HepG2 (cell line): Measurements from ENCODE around the gene PLBD1. TPM values are rescaled to one million over a fixed set of nuclear protein-coding genes. Genes with fewer than 3 reads are reported as not detected.

Source experiments
- ATAC-seq: fragments of 200-7000 bp; cut with Tn5 transposase; 3 replicates; pipeline ENCODE4 v1.9.1; 2020; ENCODE audit warnings: mild to moderate bottlenecking, moderate library complexity
- BruUV-seq: library from RNA; stranded (reverse); fragments of 400-500 nt; replicated peaks from 2 replicates; lab custom pipeline; 2021; lab: Mats Ljungman, UMichigan
- CTCF ChIA-PET: fragments of 300-600 bp; formaldehyde crosslinking; extraction: SDS; loops from one replicate; lab custom pipeline; 2021; ENCODE audit warnings: low total read pairs, inconsistent platforms, low intra/inter-chr PET ratio; lab: Yijun Ruan, JAX
- POLR2A ChIA-PET: fragments of 350-600 bp; sonication (Branson Sonifier 250); formaldehyde crosslinking; loops from one replicate; lab custom pipeline; 2020; ENCODE audit warnings: antibody characterized with exemption, inconsistent platforms; lab: Yijun Ruan, JAX
- DNase-seq: peaks from one replicate; pipeline ENCODE4 v3.0.0-alpha.2; 2015; ENCODE audit warnings: low spot score
- FAIRE-seq: peaks from 3 replicates; lab custom pipeline; 2011; peaks lifted over from hg19 to GRCh38; lab: Jason Lieb, UNC
- H2AFZ ChIP-seq: one replicate; pipeline ENCODE4 v1.6.1; 2011; ENCODE audit warnings: low read length, inconsistent platforms
- H3K27ac ChIP-seq: fragments of 300-600 bp; 3 replicates; pipeline ENCODE4 v1.8.0; 2011; ENCODE audit warnings: mixed run types, mild to moderate bottlenecking, mixed read lengths, low read length, inconsistent platforms; ENCODE audit not compliant: insufficient read depth; ENCODE audit errors: extremely low read length
- H3K27me3 ChIP-seq, 2 experiments: fragments of 200-600 bp in 1 of 2; 2 replicates in 1 of 2; 3 replicates in 1 of 2; pipeline versions ENCODE4 v1.6.0 to v1.8.0; 2011; ENCODE audit warnings: low read length in 2 of 2, mild to moderate bottlenecking in 2 of 2, moderate library complexity in 2 of 2, inconsistent platforms in 1 of 2; ENCODE audit not compliant: insufficient read depth in 2 of 2, control insufficient read depth in 1 of 2
- H3K36me3 ChIP-seq, 2 experiments: fragments of 200-600 bp in 1 of 2; replicated peaks in 1 of 2; 2 replicates in 1 of 2; 3 replicates in 1 of 2; pipeline versions ENCODE4 v1.5.1 to v1.8.0; 2011; ENCODE audit warnings: low read length in 2 of 2, inconsistent platforms in 1 of 2; ENCODE audit not compliant: insufficient read depth in 2 of 2, control insufficient read depth in 1 of 2
- H3K4me1 ChIP-seq: 2 replicates; pipeline ENCODE4 v1.5.1; 2012; ENCODE audit warnings: low read length, inconsistent platforms; ENCODE audit not compliant: insufficient read depth
- H3K4me2 ChIP-seq: 2 replicates; pipeline ENCODE4 v1.6.0; 2011; ENCODE audit warnings: low read depth, low read length, inconsistent platforms
- H3K4me3 ChIP-seq, 3 experiments: fragments of 200-600 bp in 1 of 3; sonication (generic), shearing (Covaris generic) in 1 of 3; replicated peaks in 1 of 3; 2 replicates each; pipeline ENCODE4 v1.5.1; 2011 to 2016; ENCODE audit warnings: low read length in 3 of 3, inconsistent platforms in 2 of 3, low read depth in 2 of 3, mild to moderate bottlenecking in 2 of 3, control low read depth in 1 of 3, mixed read lengths in 1 of 3; ENCODE audit not compliant: insufficient read depth in 1 of 3
- H3K79me2 ChIP-seq: one replicate; pipeline ENCODE4 v1.6.1; 2011; ENCODE audit warnings: low read length, inconsistent platforms; ENCODE audit not compliant: insufficient read depth
- H3K9ac ChIP-seq: 2 replicates; pipeline ENCODE4 v1.6.0; 2011; ENCODE audit warnings: mild to moderate bottlenecking, low read depth, low read length, inconsistent platforms; ENCODE audit not compliant: insufficient read depth
- H3K9me3 ChIP-seq: 2 replicates; pipeline ENCODE4 v1.5.1; 2012; ENCODE audit warnings: mild to moderate bottlenecking, low read length
- H4K20me1 ChIP-seq: 2 replicates; pipeline ENCODE4 v1.6.0; 2011; ENCODE audit warnings: inconsistent platforms, mild to moderate bottlenecking, low read length, moderate library complexity; ENCODE audit not compliant: insufficient read depth
- FIP1L1 ChIP-seq: fragments of 200-400 bp; formaldehyde crosslinking; IDR thresholded peaks from 2 replicates; pipeline ENCODE4 v1.6.1; 2018; ENCODE audit warnings: low read depth, mild to moderate bottlenecking, low read length, moderate library complexity, borderline replicate concordance; ENCODE audit not compliant: insufficient read depth
- JUNB ChIP-seq: sonication (generic); formaldehyde crosslinking; IDR thresholded peaks from 2 replicates; pipeline ENCODE4 v1.8.0; 2022; ENCODE audit warnings: missing genetic modification reagents, mild to moderate bottlenecking, borderline replicate concordance
- MAFF ChIP-seq: IDR thresholded peaks from 2 replicates; pipeline ENCODE4 v1.6.1; 2011; ENCODE audit warnings: low read depth, low read length, improper control_type of control experiment
- MAFK ChIP-seq, 2 experiments: IDR thresholded peaks in 1 of 2; conservative IDR thresholded peaks in 1 of 2; 2 replicates each; pipeline ENCODE4 v1.6.1; 2011; ENCODE audit warnings: improper control_type of control experiment in 2 of 2, low read length in 2 of 2
- RARA ChIP-seq: IDR thresholded peaks from 2 replicates; pipeline ENCODE4 v1.6.1; 2016; ENCODE audit warnings: missing genetic modification reagents, missing compliant biosample characterization
- ZBTB42 ChIP-seq: sonication (generic); formaldehyde crosslinking; IDR thresholded peaks from 2 replicates; pipeline ENCODE4 v1.5.0; 2020; ENCODE audit warnings: mild to moderate bottlenecking, missing genetic modification reagents
- WGBS: methylation state at CpG from one replicate; pipeline ENCODE4 v1.1.6; 2017; ENCODE audit warnings: low lambda C conversion rate; 5-methylcytosine and 5-hydroxymethylcytosine counted together
- in situ Hi-C: cut with HindIII; loops from 2 replicates; pipeline ENCODE4 v1.10.0; 2017; ENCODE audit warnings: low pct_unique_long_range_greater_than_20kb; ENCODE audit not compliant: extremely low pct_ligation_motif_present
- intact Hi-C: fragments of 100-400 bp; cut with micrococcal nuclease; formaldehyde crosslinking; loops from one replicate; pipeline ENCODE4 v1.10.0; 2022; ENCODE audit not compliant: unreplicated experiment
- polyA plus RNA-seq, 8 experiments: library from polyadenylated mRNA; depleted of rRNA in 3 of 8; stranded (reverse) in 7 of 8; unstranded in 1 of 8; fragments of >200 nt; fragmentation: Illumina TruSeq in 4 of 8; extraction: Trizol in 4 of 8; gene quantifications; 2 replicates each; pipeline versions ENCODE4 v1.2.1 to v1.2.3, GENCODE V29; 2011 to 2016; ENCODE audit warnings: low read depth in 4 of 8, missing spikeins in 1 of 8, mixed read lengths in 1 of 8; ENCODE audit not compliant: insufficient read depth in 1 of 8
- total RNA-seq, 5 experiments: library from RNA; depleted of rRNA; stranded (reverse); fragments of >200 nt; fragmentation: Illumina TruSeq; extraction: Trizol; gene quantifications; 2 replicates each; pipeline ENCODE4 v1.2.3, GENCODE V29; 2016; ENCODE audit warnings: low read depth in 1 of 5
- TF ChIP-seq, protein P1 (sequence below): sonication (generic); formaldehyde crosslinking; IDR thresholded peaks from 2 replicates; pipeline ENCODE4 v1.4.0; 2020; ENCODE audit warnings: missing genetic modification reagents, borderline replicate concordance
- TF ChIP-seq, protein P2 (sequence below): sonication (generic); formaldehyde crosslinking; IDR thresholded peaks from 2 replicates; pipeline ENCODE4 v1.4.0; 2020; ENCODE audit warnings: missing genetic modification reagents, borderline replicate concordance

PLBD1 gene
- total and polyA plus RNA-seq, 2 of the 13 experiments (the other 11 are each of a cell fraction or from before 2014, with no cell fraction given): not detected

DNA sequence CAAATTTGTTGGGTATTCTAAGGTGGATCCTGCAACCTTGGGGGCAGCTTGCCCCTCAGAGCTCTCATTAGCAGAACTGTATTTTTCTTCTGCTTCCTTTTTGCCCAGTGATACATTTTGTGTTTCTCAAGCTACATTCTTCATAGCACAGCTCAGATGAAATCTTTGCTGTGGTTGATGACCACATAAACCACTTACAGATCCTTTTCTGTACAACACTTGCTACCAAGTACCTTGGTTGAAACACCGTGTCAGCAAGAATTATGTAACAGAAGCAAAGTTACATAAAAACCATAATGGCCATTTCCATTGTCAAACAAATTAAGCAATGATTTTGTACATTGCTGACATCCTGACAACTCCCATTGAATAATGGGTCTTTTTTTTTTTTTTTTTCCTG is 9.7 kb upstream of the PLBD1 start:
- no peaks in the 10 kb centered on the region for H3K9me3 ChIP-seq
- H2AFZ ChIP-seq: no peak overlapping the region
- WGBS: 50% methylated on average over 1 of the region's 1 CpG
- POLR2A ChIA-PET: no interaction called here
- no peak for DNase-seq
- H3K27me3 ChIP-seq: no peaks in the 10 kb centered on the region
- H3K4me2 ChIP-seq: no peak overlapping the region
- no peak overlapping the region for H3K27ac ChIP-seq
- no peak overlapping the region for H3K4me3 ChIP-seq
- no peaks in the 10 kb centered on the region for H4K20me1 ChIP-seq
- no TSS peak for BruUV-seq
- no peaks in the 10 kb centered on the region for H3K79me2 ChIP-seq
- intact Hi-C loops: no loop called here
- H3K9ac ChIP-seq: no peak overlapping the region
- H3K36me3 ChIP-seq: no peaks in the 10 kb centered on the region
- CTCF ChIA-PET: no interaction called here
- ATAC-seq: no peak
- TF ChIP-seq RARA (CRISPR knock-in tag): no peak
- TF ChIP-seq MAFK (conservative IDR thresholded peaks at IDR 0.05 in 1 of 2, IDR thresholded peaks at IDR 0.05 in 1 of 2; ENCODE audit: low read length in 2 of 2): peak; percentile 45 to 51; a peak in 3 of 4 replicates
- 0 out of 2 replicates have a peak, but pooled peaks have one; percentile 21 for TF ChIP-seq MAFF
- no peaks in the 10 kb centered on the region for H3K4me1 ChIP-seq
- in situ Hi-C loops: no loop called here
- no peak for FAIRE-seq

DNA sequence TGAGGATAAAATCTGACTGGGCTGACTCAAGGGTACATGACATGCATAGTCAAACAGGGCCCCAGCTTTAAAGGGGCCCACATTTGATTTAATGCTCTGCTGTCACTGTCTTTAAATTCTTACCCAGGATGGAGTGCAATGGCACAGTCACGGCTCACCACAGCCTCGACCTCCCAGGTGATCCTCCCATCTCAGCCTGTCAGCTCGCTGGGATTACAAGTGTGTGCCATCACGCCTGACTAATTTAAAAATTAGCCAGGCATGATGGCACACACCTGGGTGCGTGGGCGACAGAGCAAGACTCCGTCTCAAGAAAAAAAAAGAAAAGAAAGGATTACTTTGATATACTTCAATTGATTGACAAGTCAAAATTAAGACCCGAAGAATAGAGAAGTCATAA is 9.2 kb upstream of the PLBD1 start:
- H3K9me3 ChIP-seq: no peaks in the 10 kb centered on the region
- H3K4me1 ChIP-seq: no peaks in the 10 kb centered on the region
- POLR2A ChIA-PET: no interaction called here
- H3K4me3 ChIP-seq: no peak overlapping the region
- H3K9ac ChIP-seq: no peak overlapping the region
- no peak overlapping the region for H2AFZ ChIP-seq
- H3K36me3 ChIP-seq: no peaks in the 10 kb centered on the region
- H4K20me1 ChIP-seq: no peaks in the 10 kb centered on the region
- no TSS peak for BruUV-seq
- WGBS: 3% methylated on average over 8 of the region's 8 CpGs
- CTCF ChIA-PET: no interaction called here
- H3K4me2 ChIP-seq: no peak overlapping the region
- in situ Hi-C loops (no loop called here), intact Hi-C loops (no loop called here)
- H3K27ac ChIP-seq: no peak overlapping the region
- ATAC-seq: no peak
- FAIRE-seq: no peak
- no peaks in the 10 kb centered on the region for H3K27me3 ChIP-seq
- H3K79me2 ChIP-seq: no peaks in the 10 kb centered on the region
- no peak for DNase-seq
- TF ChIP-seq JUNB (CRISPR knock-in tag) (no peak), ZBTB42 (CRISPR knock-in tag) (no peak), FIP1L1 (no peak)
- TF ChIP-seq, protein P1, sequence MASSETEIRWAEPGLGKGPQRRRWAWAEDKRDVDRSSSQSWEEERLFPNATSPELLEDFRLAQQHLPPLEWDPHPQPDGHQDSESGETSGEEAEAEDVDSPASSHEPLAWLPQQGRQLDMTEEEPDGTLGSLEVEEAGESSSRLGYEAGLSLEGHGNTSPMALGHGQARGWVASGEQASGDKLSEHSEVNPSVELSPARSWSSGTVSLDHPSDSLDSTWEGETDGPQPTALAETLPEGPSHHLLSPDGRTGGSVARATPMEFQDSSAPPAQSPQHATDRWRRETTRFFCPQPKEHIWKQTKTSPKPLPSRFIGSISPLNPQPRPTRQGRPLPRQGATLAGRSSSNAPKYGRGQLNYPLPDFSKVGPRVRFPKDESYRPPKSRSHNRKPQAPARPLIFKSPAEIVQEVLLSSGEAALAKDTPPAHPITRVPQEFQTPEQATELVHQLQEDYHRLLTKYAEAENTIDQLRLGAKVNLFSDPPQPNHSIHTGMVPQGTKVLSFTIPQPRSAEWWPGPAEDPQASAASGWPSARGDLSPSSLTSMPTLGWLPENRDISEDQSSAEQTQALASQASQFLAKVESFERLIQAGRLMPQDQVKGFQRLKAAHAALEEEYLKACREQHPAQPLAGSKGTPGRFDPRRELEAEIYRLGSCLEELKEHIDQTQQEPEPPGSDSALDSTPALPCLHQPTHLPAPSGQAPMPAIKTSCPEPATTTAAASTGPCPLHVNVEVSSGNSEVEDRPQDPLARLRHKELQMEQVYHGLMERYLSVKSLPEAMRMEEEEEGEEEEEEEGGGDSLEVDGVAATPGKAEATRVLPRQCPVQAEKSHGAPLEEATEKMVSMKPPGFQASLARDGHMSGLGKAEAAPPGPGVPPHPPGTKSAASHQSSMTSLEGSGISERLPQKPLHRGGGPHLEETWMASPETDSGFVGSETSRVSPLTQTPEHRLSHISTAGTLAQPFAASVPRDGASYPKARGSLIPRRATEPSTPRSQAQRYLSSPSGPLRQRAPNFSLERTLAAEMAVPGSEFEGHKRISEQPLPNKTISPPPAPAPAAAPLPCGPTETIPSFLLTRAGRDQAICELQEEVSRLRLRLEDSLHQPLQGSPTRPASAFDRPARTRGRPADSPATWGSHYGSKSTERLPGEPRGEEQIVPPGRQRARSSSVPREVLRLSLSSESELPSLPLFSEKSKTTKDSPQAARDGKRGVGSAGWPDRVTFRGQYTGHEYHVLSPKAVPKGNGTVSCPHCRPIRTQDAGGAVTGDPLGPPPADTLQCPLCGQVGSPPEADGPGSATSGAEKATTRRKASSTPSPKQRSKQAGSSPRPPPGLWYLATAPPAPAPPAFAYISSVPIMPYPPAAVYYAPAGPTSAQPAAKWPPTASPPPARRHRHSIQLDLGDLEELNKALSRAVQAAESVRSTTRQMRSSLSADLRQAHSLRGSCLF (CRISPR knock-in tag): no peak
- TF ChIP-seq, protein P2, sequence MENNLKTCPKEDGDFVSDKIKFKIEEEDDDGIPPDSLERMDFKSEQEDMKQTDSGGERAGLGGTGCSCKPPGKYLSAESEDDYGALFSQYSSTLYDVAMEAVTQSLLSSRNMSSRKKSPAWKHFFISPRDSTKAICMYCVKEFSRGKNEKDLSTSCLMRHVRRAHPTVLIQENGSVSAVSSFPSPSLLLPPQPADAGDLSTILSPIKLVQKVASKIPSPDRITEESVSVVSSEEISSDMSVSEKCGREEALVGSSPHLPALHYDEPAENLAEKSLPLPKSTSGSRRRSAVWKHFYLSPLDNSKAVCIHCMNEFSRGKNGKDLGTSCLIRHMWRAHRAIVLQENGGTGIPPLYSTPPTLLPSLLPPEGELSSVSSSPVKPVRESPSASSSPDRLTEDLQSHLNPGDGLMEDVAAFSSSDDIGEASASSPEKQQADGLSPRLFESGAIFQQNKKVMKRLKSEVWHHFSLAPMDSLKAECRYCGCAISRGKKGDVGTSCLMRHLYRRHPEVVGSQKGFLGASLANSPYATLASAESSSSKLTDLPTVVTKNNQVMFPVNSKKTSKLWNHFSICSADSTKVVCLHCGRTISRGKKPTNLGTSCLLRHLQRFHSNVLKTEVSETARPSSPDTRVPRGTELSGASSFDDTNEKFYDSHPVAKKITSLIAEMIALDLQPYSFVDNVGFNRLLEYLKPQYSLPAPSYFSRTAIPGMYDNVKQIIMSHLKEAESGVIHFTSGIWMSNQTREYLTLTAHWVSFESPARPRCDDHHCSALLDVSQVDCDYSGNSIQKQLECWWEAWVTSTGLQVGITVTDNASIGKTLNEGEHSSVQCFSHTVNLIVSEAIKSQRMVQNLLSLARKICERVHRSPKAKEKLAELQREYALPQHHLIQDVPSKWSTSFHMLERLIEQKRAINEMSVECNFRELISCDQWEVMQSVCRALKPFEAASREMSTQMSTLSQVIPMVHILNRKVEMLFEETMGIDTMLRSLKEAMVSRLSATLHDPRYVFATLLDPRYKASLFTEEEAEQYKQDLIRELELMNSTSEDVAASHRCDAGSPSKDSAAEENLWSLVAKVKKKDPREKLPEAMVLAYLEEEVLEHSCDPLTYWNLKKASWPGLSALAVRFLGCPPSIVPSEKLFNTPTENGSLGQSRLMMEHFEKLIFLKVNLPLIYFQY (CRISPR knock-in tag): no peak
